Right lobe of liver (tissue), 4 donors: ENCODE measurements around the gene ID1.

ENCODE experiments used
- CTCF ChIP-seq, 4 donors: fragments of 200-600 bp in 3 of 4; fragments of 450-650 bp in 1 of 4; IDR thresholded peaks; one replicate each; pipeline versions ENCODE4 v1.5.1 to v1.8.0; 2016 to 2022; ENCODE audit warnings: antibody characterized with exemption in 4 of 4, mild to moderate bottlenecking in 2 of 4
- POLR2A ChIP-seq: fragments of 450-650 bp; IDR thresholded peaks from one replicate; pipeline ENCODE4 v1.6.1; 2017; ENCODE audit warnings: antibody characterized with exemption, mild to moderate bottlenecking
- donor health status: DM: no; HTN: no; CAD: no.
- donor health status: DM: no; HTN: no; CAD: no.
- donor health status: DM: no; HTN: yes; CAD: no.

- TF ChIP-seq POLR2A (no peak), CTCF (IDR thresholded peaks at IDR 0.05) (no peak)
Measured at GRCh38 chr20:31597481-31597855, 7.6 kb upstream of the ID1 start.
